Heart right ventricle (tissue), 16 donors: ENCODE data around the gene SLC8A2. TPM values are rescaled to one million over a fixed set of nuclear protein-coding genes. Genes with fewer than 3 reads are reported as not detected.

Experiments
- ATAC-seq, 8 donors: fragments of 200-7000 bp; cut with Tn5 transposase; one replicate each; pipeline ENCODE4 v1.9.1; 2020; ENCODE audit warnings: mild to moderate bottlenecking in 8 of 8, moderate library complexity in 8 of 8, moderate number of reproducible peaks in 1 of 8
- DNase-seq, 2 donors: peaks; one replicate each; pipeline ENCODE4 v3.0.0-alpha.2; 2020
- H3K27ac ChIP-seq, 10 donors: fragments of 200-600 bp; sonication (generic) in 2 of 10; one replicate each; pipeline versions ENCODE4 v1.5.0 to v1.8.0; 2020 to 2022; ENCODE audit warnings: mild to moderate bottlenecking in 3 of 10
- H3K27me3 ChIP-seq, 7 donors: fragments of 200-600 bp; one replicate each; pipeline ENCODE4 v1.8.0; 2021 to 2022; ENCODE audit warnings: mild to moderate bottlenecking in 2 of 7
- H3K36me3 ChIP-seq, 9 donors: fragments of 200-600 bp; sonication (generic) in 1 of 9; one replicate each; pipeline versions ENCODE4 v1.5.0 to v1.8.0; 2020 to 2022; ENCODE audit warnings: mild to moderate bottlenecking in 2 of 9
- H3K4me1 ChIP-seq, 9 donors: fragments of 200-600 bp; sonication (generic) in 1 of 9; one replicate each; pipeline versions ENCODE4 v1.5.0 to v1.8.0; 2020 to 2022; ENCODE audit warnings: mild to moderate bottlenecking in 4 of 9
- H3K4me3 ChIP-seq, 10 donors: fragments of 200-600 bp; sonication (generic) in 2 of 10; one replicate each; pipeline versions ENCODE4 v1.5.0 to v1.8.0; 2020 to 2022; ENCODE audit warnings: mild to moderate bottlenecking in 7 of 10, moderate library complexity in 2 of 10
- H3K9me3 ChIP-seq, 11 donors: fragments of 200-600 bp in 10 of 11; sonication (generic) in 2 of 11; one replicate each; pipeline versions ENCODE4 v1.5.0 to v1.8.0; 2013 to 2022; ENCODE audit warnings: mild to moderate bottlenecking in 2 of 11, control low read depth in 1 of 11, moderate library complexity in 1 of 11
- WGBS, 2 donors: extraction: QIAGEN DNeasy Blood & Tissue Kit; methylation state at CpG; one replicate each; pipeline ENCODE4 v1.1.7; 2013; ENCODE audit warnings: inconsistent platforms in 1 of 2; 5-methylcytosine and 5-hydroxymethylcytosine counted together
- intact Hi-C, 10 donors: fragments of 100-400 bp; cut with DNase I; formaldehyde crosslinking; loops; one replicate each; pipeline versions ENCODE4 v1.11.1 to v1.14.2; 2022
- polyA plus RNA-seq, 2 donors: library from polyadenylated mRNA; stranded (reverse); fragments of 200-250 nt; gene quantifications; one replicate each; pipeline ENCODE4 v1.2.3, GENCODE V29; 2013
- total RNA-seq, 10 donors: library from RNA; stranded (reverse); fragmentation: NEBNext Ultra II Directional in 3 of 10; extraction: Animal tissue kit (Norgen Biotek cat#: 25700) in 3 of 10; gene quantifications; one replicate each; pipeline versions ENCODE4 v1.2.1 to v1.2.4, GENCODE V29; 2021 to 2023
- TF ChIP-seq, protein P1 (sequence below), 9 donors: fragments of 200-600 bp; sonication (generic) in 2 of 9; IDR thresholded peaks; one replicate each; pipeline versions ENCODE4 v1.5.0 to v1.8.0; 2021 to 2022; ENCODE audit warnings: antibody characterized with exemption in 9 of 9, mild to moderate bottlenecking in 5 of 9, moderate library complexity in 1 of 9
- donor health status: Arrhythmogenic right ventricular cardiomyopathy.
- donor health status: ischemic (EF 13 %, LVEDD 7.1; RV severe dilation, severe dysfunction).
- donor health status: healthy with polysubstance abuse.
- donor health status: DM: no; HTN: yes; CAD: no.
- donor health status: DM: no; HTN: no; CAD: no.
- donor health status: ischemic (EF 25% LVEDD 6.9; RV normal size, moderate dysfunction).
- donor health status: ischemic (EF 25% LVEDD 5.7; RV mildly dilated, moderate dysfunction).
- donor health status: healthy.
- donor health status: DM: yes; HTN: yes; CAD: no.
- donor health status: Ischemic cardiomyopathy.
- donor health status: ischemic (EF 35%, LVEDD 5.7; RV mildly dilated, moderate dysfunction).
- donor health status: nonischemic (EF 11% LVEDD 7.7; RV severe dilation, severe dysfunction).
- donor health status: DM: yes; HTN: yes; CAD: no.
- donor health status: PGD.
- donor health status: ischemic (EF 29% LVEDD 5.4; RV normal size, mild dysfunction).
- donor health status: nonischemic (EF 23%, LVEDD 6.1; RV moderate dilation, normal function).

SLC8A2 gene
- total and polyA plus RNA-seq, 12 donors = 0.03 to 0.64 (median 0.15) TPM; not detected in 3

GRCh38 chr19:47512183-47512947, 40.7 kb upstream of the SLC8A2 start:
- H3K4me3 ChIP-seq = peak overlapping the region in 8 of 10 donors; percentile 85 to 97 (median 94)
- no peak for ATAC-seq
- no peaks in the 10 kb centered on the region for H3K27me3 ChIP-seq
- TF ChIP-seq, protein P1, sequence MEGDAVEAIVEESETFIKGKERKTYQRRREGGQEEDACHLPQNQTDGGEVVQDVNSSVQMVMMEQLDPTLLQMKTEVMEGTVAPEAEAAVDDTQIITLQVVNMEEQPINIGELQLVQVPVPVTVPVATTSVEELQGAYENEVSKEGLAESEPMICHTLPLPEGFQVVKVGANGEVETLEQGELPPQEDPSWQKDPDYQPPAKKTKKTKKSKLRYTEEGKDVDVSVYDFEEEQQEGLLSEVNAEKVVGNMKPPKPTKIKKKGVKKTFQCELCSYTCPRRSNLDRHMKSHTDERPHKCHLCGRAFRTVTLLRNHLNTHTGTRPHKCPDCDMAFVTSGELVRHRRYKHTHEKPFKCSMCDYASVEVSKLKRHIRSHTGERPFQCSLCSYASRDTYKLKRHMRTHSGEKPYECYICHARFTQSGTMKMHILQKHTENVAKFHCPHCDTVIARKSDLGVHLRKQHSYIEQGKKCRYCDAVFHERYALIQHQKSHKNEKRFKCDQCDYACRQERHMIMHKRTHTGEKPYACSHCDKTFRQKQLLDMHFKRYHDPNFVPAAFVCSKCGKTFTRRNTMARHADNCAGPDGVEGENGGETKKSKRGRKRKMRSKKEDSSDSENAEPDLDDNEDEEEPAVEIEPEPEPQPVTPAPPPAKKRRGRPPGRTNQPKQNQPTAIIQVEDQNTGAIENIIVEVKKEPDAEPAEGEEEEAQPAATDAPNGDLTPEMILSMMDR (IDR thresholded peaks at IDR 0.05) = no peak
- 54 to 62% methylated on average over 11 of the region's 11 CpGs for WGBS, 2 donors
- no peak for DNase-seq
- peaks cover 43 to 79% (median 76%) of the 10 kb centered on the region in 9 donors for H3K4me1 ChIP-seq
- H3K36me3 ChIP-seq = peaks cover 0 to 5% (median 0%) of the 10 kb centered on the region in 9 donors
- no peaks in the 10 kb centered on the region for H3K9me3 ChIP-seq
- intact Hi-C loops = loop anchor here in 5 of 10 donors (5.0 to 10.0 kb wide), 5 partner anchors 75 to 185 kb away; partner anchors contain the start of gene BICRA (in 2 of the 5)
- H3K27ac ChIP-seq = peak overlapping the region in 9 of 10 donors; percentile 35 to 99 (median 96)

GRCh38 chr19:47511681-47512080, 40.0 kb upstream of the SLC8A2 start:
- H3K4me3 ChIP-seq = peak overlapping the region in 4 of 10 donors; percentile 1 to 95 (median 54)
- peak overlapping the region in 9 of 10 donors; percentile 35 to 99 (median 96) for H3K27ac ChIP-seq
- no peak for ATAC-seq
- intact Hi-C loops = loop anchor here in 5 of 10 donors (5.0 to 10.0 kb wide), 5 partner anchors 74 to 186 kb away; partner anchors contain the start of gene BICRA (in 2 of the 5)
- WGBS, 2 donors = 61 to 76% methylated on average over 7 of the region's 7 CpGs
- no peaks in the 10 kb centered on the region for H3K9me3 ChIP-seq
- H3K27me3 ChIP-seq = no peaks in the 10 kb centered on the region
- H3K36me3 ChIP-seq = peaks cover 0 to 6% (median 0%) of the 10 kb centered on the region in 9 donors
- TF ChIP-seq, protein P1 (IDR thresholded peaks at IDR 0.05) = no peak
- DNase-seq = no peak
- H3K4me1 ChIP-seq = peaks cover 43 to 86% (median 83%) of the 10 kb centered on the region in 9 donors

DNA sequence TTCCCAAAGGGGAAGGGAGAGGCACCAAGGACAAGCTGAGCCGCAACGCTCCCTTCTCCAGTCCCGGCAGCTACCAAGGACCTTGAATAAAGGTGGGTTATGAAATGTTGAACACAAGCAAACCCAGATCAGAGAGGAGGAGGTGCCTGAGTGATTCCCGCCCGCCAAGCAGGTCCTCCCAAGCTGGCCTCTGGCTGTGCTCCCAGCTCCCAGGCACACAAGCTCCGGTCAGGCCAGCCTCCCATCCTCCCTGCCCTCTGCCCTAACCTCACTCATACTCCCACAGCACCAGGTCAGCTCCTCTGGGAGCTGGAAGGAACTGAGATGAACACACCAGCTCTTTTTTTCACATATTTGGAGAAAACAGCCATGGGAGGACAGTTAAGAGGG, 39.4 kb upstream of the SLC8A2 start:
- Histone ChIP-seq H3K36me3 (peaks cover 0 to 11% (median 0%) of the 10 kb centered on the region in 9 donors), H3K27ac (peak overlapping the region in 9 of 10 donors; percentile 35 to 99 (median 96)), H3K27me3 (no peaks in the 10 kb centered on the region), H3K4me3 (peak overlapping the region in 3 of 10 donors; percentile 16 to 95 (median 16)), H3K4me1 (peaks cover 43 to 90% (median 87%) of the 10 kb centered on the region in 9 donors), H3K9me3 (no peaks in the 10 kb centered on the region)
- peak in 1 of 2 donors; percentile 65 for DNase-seq
- TF ChIP-seq, protein P1 (IDR thresholded peaks at IDR 0.05) = no peak
- intact Hi-C loops = loop anchor here in 5 of 10 donors (5.0 to 10.0 kb wide), 5 partner anchors 74 to 186 kb away; partner anchors contain the start of gene BICRA (in 2 of the 5)
- WGBS, 2 donors = 45 to 53% methylated on average over 6 of the region's 6 CpGs
- no peak for ATAC-seq

- peak overlapping the region in 9 of 10 donors; percentile 35 to 99 (median 96) for H3K27ac ChIP-seq
- H3K4me1 ChIP-seq = peaks cover 43 to 90% (median 85%) of the 10 kb centered on the region in 9 donors
- no peak for ATAC-seq
- WGBS, 2 donors = 55 to 60% methylated on average over 12 of the region's 12 CpGs
- no peaks in the 10 kb centered on the region for H3K9me3 ChIP-seq
- intact Hi-C loops = loop anchor here in 5 of 10 donors (5.0 to 10.0 kb wide), 5 partner anchors 73 to 187 kb away; partner anchors contain the start of gene BICRA (in 2 of the 5)
- no peaks in the 10 kb centered on the region for H3K27me3 ChIP-seq
- TF ChIP-seq, protein P1 (IDR thresholded peaks at IDR 0.05) = no peak
- H3K36me3 ChIP-seq = peaks cover 0 to 16% (median 0%) of the 10 kb centered on the region in 9 donors
- no peak for DNase-seq
- H3K4me3 ChIP-seq = peak overlapping the region in 3 of 10 donors; percentile 15 to 16 (median 16)
These were observed 38.9 kb upstream of the SLC8A2 start for GRCh38 chr19:47510516-47511127.
